WTC11 (cell line): ENCODE measurements around the gene ATF3. TPM values are rescaled to one million over a fixed set of nuclear protein-coding genes. Genes with fewer than 3 reads are reported as not detected.

Source experiments
- ATAC-seq: fragments of 200-7000 bp; cut with Tn5 transposase; 2 replicates; pipeline ENCODE4 v1.10.0; 2021; ENCODE audit warnings: mild to moderate bottlenecking, moderate library complexity
- CTCF ChIA-PET: fragments of 300-600 bp; sonication (Branson Sonifier 250); formaldehyde crosslinking; loops from one replicate; lab custom pipeline; 2021; ENCODE audit warnings: antibody characterized with exemption; lab: Charles Lee
- POLR2A ChIA-PET: fragments of 350-600 bp; sonication (Branson Sonifier 250); formaldehyde crosslinking; loops from one replicate; lab custom pipeline; 2021; ENCODE audit warnings: antibody characterized with exemption; lab: Charles Lee
- DNase-seq: peaks from one replicate; pipeline ENCODE4 v3.0.0; 2021; ENCODE audit warnings: low spot score
- H3K27ac Mint-ChIP-seq: 2 replicates; pipeline ENCODE4 v1.8.0; 2021; ENCODE audit warnings: mixed read lengths
- H3K27me3 Mint-ChIP-seq: 2 replicates; pipeline ENCODE4 v1.8.0; 2021; ENCODE audit warnings: low read depth, mild to moderate bottlenecking, moderate library complexity, mixed read lengths
- H3K36me3 Mint-ChIP-seq: 2 replicates; pipeline ENCODE4 v1.8.0; 2021; ENCODE audit warnings: mixed read lengths
- H3K4me1 Mint-ChIP-seq: 2 replicates; pipeline ENCODE4 v1.8.0; 2022; ENCODE audit warnings: mixed read lengths
- H3K4me3 Mint-ChIP-seq: 2 replicates; pipeline ENCODE4 v1.8.0; 2021; ENCODE audit warnings: mild to moderate bottlenecking, moderate library complexity, mixed read lengths
- H3K9me3 Mint-ChIP-seq: 2 replicates; pipeline ENCODE4 v1.8.0; 2021; ENCODE audit warnings: mixed read lengths
- ATF1 ChIP-seq: sonication (generic); formaldehyde crosslinking; IDR thresholded peaks from 2 replicates; pipeline ENCODE4 v1.8.1; 2023; ENCODE audit warnings: mild to moderate bottlenecking, moderate library complexity, missing genetic modification reagents
- CREM ChIP-seq: sonication (generic); formaldehyde crosslinking; IDR thresholded peaks from 2 replicates; pipeline ENCODE4 v1.8.1; 2022; ENCODE audit warnings: mild to moderate bottlenecking, missing genetic modification reagents, moderate library complexity
- CTCF ChIP-seq: fragments of 200-600 bp; IDR thresholded peaks from 2 replicates; pipeline ENCODE4 v1.8.0; 2022; ENCODE audit warnings: antibody characterized with exemption
- ETV6 ChIP-seq: sonication (generic); formaldehyde crosslinking; IDR thresholded peaks from 2 replicates; pipeline ENCODE4 v1.8.1; 2022; ENCODE audit warnings: mild to moderate bottlenecking, missing genetic modification reagents
- FOXP1 ChIP-seq: sonication (generic); formaldehyde crosslinking; IDR thresholded peaks from 2 replicates; pipeline ENCODE4 v1.8.0; 2022; ENCODE audit warnings: missing genetic modification reagents, mild to moderate bottlenecking, moderate library complexity, borderline replicate concordance
- GRHL2 ChIP-seq: fragments of 250-450 bp; sonication (Bioruptor Pico); IDR thresholded peaks from 2 replicates; pipeline ENCODE4 v1.8.0; 2022; ENCODE audit warnings: mild to moderate bottlenecking, moderate library complexity; ENCODE audit not compliant: insufficient replicate concordance, severe bottlenecking
- HMGA2 ChIP-seq: fragments of 250-450 bp; sonication (Bioruptor Pico); IDR thresholded peaks from 2 replicates; pipeline ENCODE4 v1.4.0; 2021; ENCODE audit warnings: mild to moderate bottlenecking, moderate library complexity
- MYBL2 ChIP-seq: sonication (generic); formaldehyde crosslinking; IDR thresholded peaks from 2 replicates; pipeline ENCODE4 v1.8.1; 2023; ENCODE audit warnings: mild to moderate bottlenecking, moderate library complexity, missing genetic modification reagents
- NR3C1 ChIP-seq: sonication (generic); formaldehyde crosslinking; conservative IDR thresholded peaks from 2 replicates; pipeline ENCODE4 v1.8.1; 2023; ENCODE audit warnings: low read depth, mild to moderate bottlenecking, missing genetic modification reagents
- PRRX2 ChIP-seq: fragments of 250-450 bp; sonication (Bioruptor Pico); IDR thresholded peaks from 2 replicates; pipeline ENCODE4 v1.8.0; 2021; ENCODE audit warnings: mild to moderate bottlenecking
- SMAD3 ChIP-seq: sonication (generic); formaldehyde crosslinking; IDR thresholded peaks from 2 replicates; pipeline ENCODE4 v1.8.0; 2022; ENCODE audit warnings: missing genetic modification reagents, mild to moderate bottlenecking, borderline replicate concordance
- SP1 ChIP-seq: sonication (generic); formaldehyde crosslinking; conservative IDR thresholded peaks from 2 replicates; pipeline ENCODE4 v1.8.1; 2022; ENCODE audit warnings: missing genetic modification reagents
- ZNF263 ChIP-seq: sonication (generic); formaldehyde crosslinking; IDR thresholded peaks from 2 replicates; pipeline ENCODE4 v1.8.1; 2022; ENCODE audit warnings: low read depth, mild to moderate bottlenecking, moderate library complexity, missing genetic modification reagents
- ZNF423 ChIP-seq: fragments of 250-450 bp; sonication (Bioruptor Pico); IDR thresholded peaks from 2 replicates; pipeline ENCODE4 v2.1.2; 2022; ENCODE audit warnings: mild to moderate bottlenecking, moderate library complexity
- total RNA-seq: library from RNA; stranded (reverse); gene quantifications from 3 replicates; pipeline ENCODE4 v1.2.3, GENCODE V29; 2021
- TF ChIP-seq, protein P1 (sequence below): sonication (generic); formaldehyde crosslinking; conservative IDR thresholded peaks from 2 replicates; pipeline ENCODE4 v1.8.1; 2023; ENCODE audit warnings: mild to moderate bottlenecking, low read depth, missing genetic modification reagents, moderate library complexity
- TF ChIP-seq, protein P2 (sequence below): sonication (generic); formaldehyde crosslinking; IDR thresholded peaks from 2 replicates; pipeline ENCODE4 v1.8.1; 2023; ENCODE audit warnings: mild to moderate bottlenecking, moderate library complexity, missing genetic modification reagents
- TF ChIP-seq, protein P3 (sequence below): sonication (generic); formaldehyde crosslinking; IDR thresholded peaks from 2 replicates; pipeline ENCODE4 v1.8.0; 2022; ENCODE audit warnings: mild to moderate bottlenecking, missing genetic modification reagents

The ATF3 gene
- total RNA-seq, 1 experiment from 2014 or later, result 19.4 TPM

- TF ChIP-seq, protein P1, sequence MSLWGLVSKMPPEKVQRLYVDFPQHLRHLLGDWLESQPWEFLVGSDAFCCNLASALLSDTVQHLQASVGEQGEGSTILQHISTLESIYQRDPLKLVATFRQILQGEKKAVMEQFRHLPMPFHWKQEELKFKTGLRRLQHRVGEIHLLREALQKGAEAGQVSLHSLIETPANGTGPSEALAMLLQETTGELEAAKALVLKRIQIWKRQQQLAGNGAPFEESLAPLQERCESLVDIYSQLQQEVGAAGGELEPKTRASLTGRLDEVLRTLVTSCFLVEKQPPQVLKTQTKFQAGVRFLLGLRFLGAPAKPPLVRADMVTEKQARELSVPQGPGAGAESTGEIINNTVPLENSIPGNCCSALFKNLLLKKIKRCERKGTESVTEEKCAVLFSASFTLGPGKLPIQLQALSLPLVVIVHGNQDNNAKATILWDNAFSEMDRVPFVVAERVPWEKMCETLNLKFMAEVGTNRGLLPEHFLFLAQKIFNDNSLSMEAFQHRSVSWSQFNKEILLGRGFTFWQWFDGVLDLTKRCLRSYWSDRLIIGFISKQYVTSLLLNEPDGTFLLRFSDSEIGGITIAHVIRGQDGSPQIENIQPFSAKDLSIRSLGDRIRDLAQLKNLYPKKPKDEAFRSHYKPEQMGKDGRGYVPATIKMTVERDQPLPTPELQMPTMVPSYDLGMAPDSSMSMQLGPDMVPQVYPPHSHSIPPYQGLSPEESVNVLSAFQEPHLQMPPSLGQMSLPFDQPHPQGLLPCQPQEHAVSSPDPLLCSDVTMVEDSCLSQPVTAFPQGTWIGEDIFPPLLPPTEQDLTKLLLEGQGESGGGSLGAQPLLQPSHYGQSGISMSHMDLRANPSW, result no peak
- no peak for TF ChIP-seq SMAD3 (CRISPR knock-in tag)
- no peak for TF ChIP-seq CREM (CRISPR knock-in tag)
- TF ChIP-seq, all 79 proteins: peak for 0
Measured at GRCh38 chr1:212664409-212665199, 56.0 kb downstream of the ATF3 start (continued).

GRCh38 chr1:212665241-212666115, 56.9 kb downstream of the ATF3 start:
- peak; percentile 94 for ATAC-seq
- no peaks in the 10 kb centered on the region for H3K36me3 Mint-ChIP-seq
- DNase-seq, result peak; percentile 93
- peaks cover 8% of the 10 kb centered on the region; the same call in 1 of the 2 replicates for H3K9me3 Mint-ChIP-seq
- peak overlapping the region; percentile 81 for H3K4me3 Mint-ChIP-seq
- ChIA-PET POLR2A (interaction anchor here (1.2 to 1.6 kb wide), 2 partner anchors 55 to 57 kb away, joined by 3 to 17 read pairs; partner anchors contain the start of gene ATF3), CTCF (interaction anchor here (0.5 to 2.4 kb wide), 85 partner anchors 9 to 465 kb away, joined by 3 to 47 read pairs (median 5); partner anchors contain the start of genes ATF3, BATF3, FLVCR1 and NSL1)
- peaks cover 19% of the 10 kb centered on the region for H3K4me1 Mint-ChIP-seq
- peak; percentile 44; the same call in 1 of the 2 replicates for TF ChIP-seq SP1 (CRISPR knock-in tag)
- TF ChIP-seq CTCF, result peak; percentile 81
- no peak for TF ChIP-seq GRHL2 (CRISPR knock-in tag)
- TF ChIP-seq HMGA2 (CRISPR knock-in tag), result 0 out of 2 replicates have a peak, but pooled peaks have one; percentile 5
- peak; percentile 91 for TF ChIP-seq ZNF263 (CRISPR knock-in tag)
- TF ChIP-seq PRRX2 (CRISPR knock-in tag), result no peak
- peak; percentile 36 for TF ChIP-seq ZNF423
- TF ChIP-seq ETV6 (CRISPR knock-in tag), result peak; percentile 22; the same call in 1 of the 2 replicates
- TF ChIP-seq FOXP1, result peak; percentile 65; the same call in 1 of the 2 replicates
- no peak for TF ChIP-seq ATF1 (CRISPR knock-in tag)
- TF ChIP-seq, protein P2, sequence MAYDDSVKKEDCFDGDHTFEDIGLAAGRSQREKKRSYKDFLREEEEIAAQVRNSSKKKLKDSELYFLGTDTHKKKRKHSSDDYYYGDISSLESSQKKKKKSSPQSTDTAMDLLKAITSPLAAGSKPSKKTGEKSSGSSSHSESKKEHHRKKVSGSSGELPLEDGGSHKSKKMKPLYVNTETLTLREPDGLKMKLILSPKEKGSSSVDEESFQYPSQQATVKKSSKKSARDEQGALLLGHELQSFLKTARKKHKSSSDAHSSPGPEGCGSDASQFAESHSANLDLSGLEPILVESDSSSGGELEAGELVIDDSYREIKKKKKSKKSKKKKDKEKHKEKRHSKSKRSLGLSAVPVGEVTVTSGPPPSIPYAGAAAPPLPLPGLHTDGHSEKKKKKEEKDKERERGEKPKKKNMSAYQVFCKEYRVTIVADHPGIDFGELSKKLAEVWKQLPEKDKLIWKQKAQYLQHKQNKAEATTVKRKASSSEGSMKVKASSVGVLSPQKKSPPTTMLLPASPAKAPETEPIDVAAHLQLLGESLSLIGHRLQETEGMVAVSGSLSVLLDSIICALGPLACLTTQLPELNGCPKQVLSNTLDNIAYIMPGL, result peak; percentile 86
- TF ChIP-seq, protein P3, sequence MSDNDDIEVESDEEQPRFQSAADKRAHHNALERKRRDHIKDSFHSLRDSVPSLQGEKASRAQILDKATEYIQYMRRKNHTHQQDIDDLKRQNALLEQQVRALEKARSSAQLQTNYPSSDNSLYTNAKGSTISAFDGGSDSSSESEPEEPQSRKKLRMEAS (CRISPR knock-in tag), result peak; percentile 57
- no peak for TF ChIP-seq MYBL2 (CRISPR knock-in tag)
- TF ChIP-seq NR3C1 (CRISPR knock-in tag), result no peak
- H3K27me3 Mint-ChIP-seq, result peaks cover 31% of the 10 kb centered on the region
- no peak overlapping the region for H3K27ac Mint-ChIP-seq
